HCT116 (cell line): ENCODE measurements around the gene WNT8B. TPM values are rescaled to one million over a fixed set of nuclear protein-coding genes. Genes with fewer than 3 reads are reported as not detected.

ENCODE experiments used
- ATAC-seq: fragments of 200-7000 bp; cut with Tn5 transposase; 2 replicates; pipeline ENCODE4 v1.9.1; 2020; ENCODE audit warnings: mild to moderate bottlenecking, moderate library complexity
- BruUV-seq: library from RNA; stranded (reverse); fragments of 400-500 nt; replicated peaks from 2 replicates; lab custom pipeline; 2021; lab: Mats Ljungman, UMichigan
- CTCF ChIA-PET: fragments of 300-600 bp; sonication (Branson Sonifier 250); formaldehyde crosslinking; loops from one replicate; lab custom pipeline; 2021; ENCODE audit warnings: antibody characterized with exemption; lab: Charles Lee
- POLR2A ChIA-PET: fragments of 300-600, 350-600 bp; sonication (Branson Sonifier 250); formaldehyde crosslinking; loops from one replicate; lab custom pipeline; 2021; ENCODE audit warnings: antibody characterized with exemption; lab: Charles Lee
- RAD21 ChIA-PET, 2 experiments: fragments of 300-600 bp; sonication (Branson Sonifier 250); formaldehyde crosslinking; loops; one replicate each; lab custom pipeline; 2023; ENCODE audit warnings: low total read pairs in 2 of 2; ENCODE audit not compliant: uncharacterized antibody in 2 of 2, unreplicated experiment in 2 of 2, low non-redundant PET in 1 of 2; lab: Charles Lee
- DNase-seq: peaks from one replicate; pipeline ENCODE4 v3.0.0-alpha.2; 2010; ENCODE audit warnings: low read depth, low spot score
- H2AFZ ChIP-seq: fragments of 200-600 bp; shearing (Covaris generic), sonication (generic); 2 replicates; pipeline ENCODE4 v1.6.1; 2017; ENCODE audit warnings: low read depth, mixed run types, mixed read lengths, antibody characterized with exemption, low read length; ENCODE audit not compliant: poor library complexity, severe bottlenecking
- H3K27ac ChIP-seq: 2 replicates; pipeline ENCODE4 v1.5.1; 2012; ENCODE audit warnings: low read depth, low read length
- H3K27me3 ChIP-seq: fragments of 200-600 bp; sonication (generic); 2 replicates; pipeline ENCODE4 v1.6.1; 2016; ENCODE audit warnings: mixed run types, low read length, mixed read lengths; ENCODE audit not compliant: insufficient read depth
- H3K36me3 ChIP-seq, 2 experiments: fragments of 200-500 bp in 1 of 2; fragments of 200-600 bp in 1 of 2; sonication (Bioruptor generic) in 1 of 2; sonication (generic) in 1 of 2; 2 replicates each; pipeline versions ENCODE4 v1.5.1 to v1.6.1; 2014 to 2016; ENCODE audit warnings: low read length in 2 of 2, inconsistent platforms in 1 of 2, mixed read lengths in 1 of 2, mixed run types in 1 of 2; ENCODE audit not compliant: insufficient read depth in 2 of 2, control insufficient read depth in 1 of 2
- H3K4me1 ChIP-seq, 2 experiments: fragments of 200-600 bp in 1 of 2; sonication (generic) in 1 of 2; 2 replicates each; pipeline versions ENCODE4 v1.5.1 to v1.6.1; 2012 to 2017; ENCODE audit warnings: low read length in 2 of 2, inconsistent platforms in 1 of 2, mild to moderate bottlenecking in 1 of 2, mixed read lengths in 1 of 2, mixed run types in 1 of 2, moderate library complexity in 1 of 2; ENCODE audit not compliant: insufficient read depth in 2 of 2, control insufficient read depth in 1 of 2
- H3K4me2 ChIP-seq: fragments of 200-600 bp; sonication (generic); 2 replicates; pipeline ENCODE4 v1.6.1; 2017; ENCODE audit warnings: mixed run types, low read length, mixed read lengths
- H3K4me3 ChIP-seq, 2 experiments: fragments of 200-600 bp in 1 of 2; sonication (generic) in 1 of 2; replicated peaks in 1 of 2; 2 replicates each; pipeline ENCODE4 v1.5.1; 2011 to 2016; ENCODE audit warnings: low read length in 2 of 2, control low read depth in 1 of 2, low read depth in 1 of 2, mild to moderate bottlenecking in 1 of 2, mixed read lengths in 1 of 2, mixed run types in 1 of 2
- H3K79me2 ChIP-seq: fragments of 200-600 bp; sonication (generic); 2 replicates; pipeline ENCODE4 v1.6.1; 2017; ENCODE audit warnings: mild to moderate bottlenecking, mixed run types, low read length, moderate library complexity, mixed read lengths; ENCODE audit not compliant: insufficient read depth
- H3K9ac ChIP-seq: fragments of 200-600 bp; sonication (generic); 2 replicates; pipeline ENCODE4 v1.6.1; 2016; ENCODE audit warnings: low read length, mixed read lengths
- H3K9me2 ChIP-seq: fragments of 200-600 bp; sonication (generic), shearing (Covaris generic); 2 replicates; pipeline ENCODE4 v1.6.1; 2017; ENCODE audit warnings: mixed run types, mild to moderate bottlenecking, moderate library complexity; ENCODE audit not compliant: insufficient read depth
- H3K9me3 ChIP-seq, 2 experiments: fragments of 200-500 bp in 1 of 2; fragments of 200-600 bp in 1 of 2; sonication (Bioruptor generic) in 1 of 2; sonication (generic) in 1 of 2; 2 replicates each; pipeline ENCODE4 v1.6.1; 2014 to 2017; ENCODE audit warnings: low read length in 2 of 2, mixed read lengths in 2 of 2, inconsistent platforms in 1 of 2, low read depth in 1 of 2, mild to moderate bottlenecking in 1 of 2, mixed run types in 1 of 2, moderate library complexity in 1 of 2; ENCODE audit not compliant: control insufficient read depth in 1 of 2, insufficient read depth in 1 of 2
- H4K20me1 ChIP-seq: fragments of 200-600 bp; sonication (generic), shearing (Covaris generic); 2 replicates; pipeline ENCODE4 v1.6.1; 2017; ENCODE audit warnings: mixed run types, mild to moderate bottlenecking, moderate library complexity; ENCODE audit not compliant: insufficient read depth
- CBX3 ChIP-seq: IDR thresholded peaks from 2 replicates; pipeline ENCODE4 v1.6.1; 2012; ENCODE audit warnings: low read depth
- EGR1 ChIP-seq: IDR thresholded peaks from 2 replicates; pipeline ENCODE4 v1.6.1; 2012; ENCODE audit warnings: low read depth
- ELF1 ChIP-seq: IDR thresholded peaks from 2 replicates; pipeline ENCODE4 v1.6.1; 2012; ENCODE audit warnings: low read depth, borderline replicate concordance
- EZH2phosphoT487 ChIP-seq: fragments of 200-600 bp; IDR thresholded peaks from 2 replicates; pipeline ENCODE4 v1.6.1; 2018; ENCODE audit warnings: antibody characterized with exemption, borderline replicate concordance
- FOSL1 ChIP-seq: IDR thresholded peaks from 2 replicates; pipeline ENCODE4 v1.6.1; 2012; ENCODE audit warnings: low read depth
- JUND ChIP-seq: IDR thresholded peaks from 2 replicates; pipeline ENCODE4 v1.6.1; 2012
- POLR2A ChIP-seq: IDR thresholded peaks from 2 replicates; pipeline ENCODE4 v1.7.0; 2011; ENCODE audit warnings: borderline replicate concordance; ENCODE audit not compliant: insufficient read depth, insufficient read length; ENCODE audit errors: extremely low read depth
- POLR2AphosphoS5 ChIP-seq: IDR thresholded peaks from 2 replicates; pipeline ENCODE4 v1.6.1; 2011; ENCODE audit warnings: mild to moderate bottlenecking, low read depth, low read length, moderate library complexity
- RAD21 ChIP-seq: IDR thresholded peaks from 2 replicates; pipeline ENCODE4 v1.6.1; 2012; ENCODE audit warnings: low read depth, mild to moderate bottlenecking
- SIN3A ChIP-seq: IDR thresholded peaks from 2 replicates; pipeline ENCODE4 v1.6.1; 2012; ENCODE audit warnings: low read depth
- SP1 ChIP-seq: IDR thresholded peaks from 2 replicates; pipeline ENCODE4 v1.6.1; 2012; ENCODE audit warnings: low read depth
- SRF ChIP-seq: IDR thresholded peaks from 2 replicates; pipeline ENCODE4 v1.6.1; 2012; ENCODE audit warnings: low read depth
- TCF7L2 ChIP-seq: IDR thresholded peaks from 2 replicates; pipeline ENCODE4 v1.7.0; 2011; ENCODE audit warnings: borderline replicate concordance, inconsistent platforms; ENCODE audit not compliant: insufficient read depth, insufficient read length; ENCODE audit errors: extremely low read depth
- YY1 ChIP-seq: IDR thresholded peaks from 2 replicates; pipeline ENCODE4 v1.6.1; 2011; ENCODE audit warnings: low read length, low read depth, moderate library complexity, mild to moderate bottlenecking; ENCODE audit not compliant: insufficient replicate concordance; ENCODE audit errors: extremely low read depth
- ZFX ChIP-seq: fragments of 450-650 bp; IDR thresholded peaks from 2 replicates; pipeline ENCODE4 v1.6.1; 2017
- ZNF274 ChIP-seq: fragments of 200-500 bp; sonication (Bioruptor generic); IDR thresholded peaks from 2 replicates; pipeline ENCODE4 v1.6.1; 2014; ENCODE audit warnings: mild to moderate bottlenecking, low read depth, low read length, inconsistent platforms
- intact Hi-C: fragments of 100-400 bp; cut with micrococcal nuclease; formaldehyde crosslinking; loops from 2 replicates; pipeline ENCODE4 v1.10.0; 2022
- total RNA-seq: library from RNA; stranded (reverse); gene quantifications from one replicate; pipeline ENCODE4 v1.2.1, GENCODE V29; 2021; ENCODE audit not compliant: unreplicated experiment
- TF ChIP-seq, protein P1 (sequence below): IDR thresholded peaks from 2 replicates; pipeline ENCODE4 v1.6.1; 2012; ENCODE audit warnings: low read depth
- TF ChIP-seq, protein P2 (sequence below): IDR thresholded peaks from 2 replicates; pipeline ENCODE4 v1.6.1; 2012
- TF ChIP-seq, protein P3 (sequence below): IDR thresholded peaks from 2 replicates; pipeline ENCODE4 v1.6.1; 2011; ENCODE audit warnings: mild to moderate bottlenecking, low read length, moderate library complexity; ENCODE audit not compliant: insufficient replicate concordance; ENCODE audit errors: extremely low read depth

Gene WNT8B
- total RNA-seq, 1 experiment from 2014 or later = not detected

DNA sequence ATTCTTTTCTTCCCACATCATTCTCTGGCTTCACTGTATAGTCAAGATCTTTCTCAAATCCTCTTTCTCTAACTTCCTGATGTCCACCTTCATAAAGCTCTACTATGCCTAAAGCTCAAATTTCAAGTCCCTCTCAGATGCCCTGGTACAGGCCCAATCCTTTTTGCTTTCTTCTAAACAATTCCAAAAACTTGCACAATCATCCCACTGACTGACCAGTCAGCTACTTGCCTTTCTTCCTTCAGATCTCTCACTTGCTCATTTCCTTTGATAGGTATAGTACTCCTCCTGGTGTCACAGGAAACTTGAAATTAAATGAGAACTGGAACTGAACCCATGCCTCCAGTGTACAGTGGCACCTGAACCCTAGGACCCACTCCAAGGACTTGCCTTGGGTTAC, 38.6 kb downstream of the WNT8B start:
- intact Hi-C loops = no loop called here
- Histone ChIP-seq H2AFZ (no peak overlapping the region), H3K27me3 (no peaks in the 10 kb centered on the region), H3K4me3 (no peak overlapping the region), H3K4me2 (no peak overlapping the region)
- TF ChIP-seq POLR2A (no peak), ZNF274 (no peak), ELF1 (no peak), TCF7L2 (no peak), ZFX (no peak), CBX3 (no peak), POLR2AphosphoS5 (no peak), FOSL1 (no peak), EGR1 (no peak), RAD21 (no peak), SP1 (no peak), SRF (no peak), EZH2phosphoT487 (no peak), SIN3A (no peak), YY1 (no peak), JUND (no peak)
- TF ChIP-seq, protein P1, sequence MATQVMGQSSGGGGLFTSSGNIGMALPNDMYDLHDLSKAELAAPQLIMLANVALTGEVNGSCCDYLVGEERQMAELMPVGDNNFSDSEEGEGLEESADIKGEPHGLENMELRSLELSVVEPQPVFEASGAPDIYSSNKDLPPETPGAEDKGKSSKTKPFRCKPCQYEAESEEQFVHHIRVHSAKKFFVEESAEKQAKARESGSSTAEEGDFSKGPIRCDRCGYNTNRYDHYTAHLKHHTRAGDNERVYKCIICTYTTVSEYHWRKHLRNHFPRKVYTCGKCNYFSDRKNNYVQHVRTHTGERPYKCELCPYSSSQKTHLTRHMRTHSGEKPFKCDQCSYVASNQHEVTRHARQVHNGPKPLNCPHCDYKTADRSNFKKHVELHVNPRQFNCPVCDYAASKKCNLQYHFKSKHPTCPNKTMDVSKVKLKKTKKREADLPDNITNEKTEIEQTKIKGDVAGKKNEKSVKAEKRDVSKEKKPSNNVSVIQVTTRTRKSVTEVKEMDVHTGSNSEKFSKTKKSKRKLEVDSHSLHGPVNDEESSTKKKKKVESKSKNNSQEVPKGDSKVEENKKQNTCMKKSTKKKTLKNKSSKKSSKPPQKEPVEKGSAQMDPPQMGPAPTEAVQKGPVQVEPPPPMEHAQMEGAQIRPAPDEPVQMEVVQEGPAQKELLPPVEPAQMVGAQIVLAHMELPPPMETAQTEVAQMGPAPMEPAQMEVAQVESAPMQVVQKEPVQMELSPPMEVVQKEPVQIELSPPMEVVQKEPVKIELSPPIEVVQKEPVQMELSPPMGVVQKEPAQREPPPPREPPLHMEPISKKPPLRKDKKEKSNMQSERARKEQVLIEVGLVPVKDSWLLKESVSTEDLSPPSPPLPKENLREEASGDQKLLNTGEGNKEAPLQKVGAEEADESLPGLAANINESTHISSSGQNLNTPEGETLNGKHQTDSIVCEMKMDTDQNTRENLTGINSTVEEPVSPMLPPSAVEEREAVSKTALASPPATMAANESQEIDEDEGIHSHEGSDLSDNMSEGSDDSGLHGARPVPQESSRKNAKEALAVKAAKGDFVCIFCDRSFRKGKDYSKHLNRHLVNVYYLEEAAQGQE = no peak
- TF ChIP-seq, protein P2, sequence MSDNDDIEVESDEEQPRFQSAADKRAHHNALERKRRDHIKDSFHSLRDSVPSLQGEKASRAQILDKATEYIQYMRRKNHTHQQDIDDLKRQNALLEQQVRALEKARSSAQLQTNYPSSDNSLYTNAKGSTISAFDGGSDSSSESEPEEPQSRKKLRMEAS = no peak
- TF ChIP-seq, protein P3, sequence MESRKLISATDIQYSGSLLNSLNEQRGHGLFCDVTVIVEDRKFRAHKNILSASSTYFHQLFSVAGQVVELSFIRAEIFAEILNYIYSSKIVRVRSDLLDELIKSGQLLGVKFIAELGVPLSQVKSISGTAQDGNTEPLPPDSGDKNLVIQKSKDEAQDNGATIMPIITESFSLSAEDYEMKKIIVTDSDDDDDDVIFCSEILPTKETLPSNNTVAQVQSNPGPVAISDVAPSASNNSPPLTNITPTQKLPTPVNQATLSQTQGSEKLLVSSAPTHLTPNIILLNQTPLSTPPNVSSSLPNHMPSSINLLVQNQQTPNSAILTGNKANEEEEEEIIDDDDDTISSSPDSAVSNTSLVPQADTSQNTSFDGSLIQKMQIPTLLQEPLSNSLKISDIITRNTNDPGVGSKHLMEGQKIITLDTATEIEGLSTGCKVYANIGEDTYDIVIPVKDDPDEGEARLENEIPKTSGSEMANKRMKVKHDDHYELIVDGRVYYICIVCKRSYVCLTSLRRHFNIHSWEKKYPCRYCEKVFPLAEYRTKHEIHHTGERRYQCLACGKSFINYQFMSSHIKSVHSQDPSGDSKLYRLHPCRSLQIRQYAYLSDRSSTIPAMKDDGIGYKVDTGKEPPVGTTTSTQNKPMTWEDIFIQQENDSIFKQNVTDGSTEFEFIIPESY = no peak
- TF ChIP-seq, all 23 proteins: peak for 0
- Histone ChIP-seq H4K20me1 (no peaks in the 10 kb centered on the region), H3K9ac (no peak overlapping the region), H3K4me1 (no peaks in the 10 kb centered on the region), H3K79me2 (no peaks in the 10 kb centered on the region), H3K36me3 (peaks cover 27 to 45% of the 10 kb centered on the region in 2 experiments; a peak in 3 of 4 replicates), H3K9me2 (no peaks in the 10 kb centered on the region), H3K9me3 (no peaks in the 10 kb centered on the region), H3K27ac (no peak overlapping the region)
- DNase-seq (no peak), ATAC-seq (no peak)
- RAD21 ChIA-PET = no interaction called here
- BruUV-seq = no TSS peak
- POLR2A ChIA-PET = no interaction called here
- CTCF ChIA-PET = no interaction called here
